ENCODE measurements around the gene CMSS1.

The CMSS1 gene

GRCh38 chr3:99864289-99864688, 46.6 kb downstream of the CMSS1 start:
- 96 to 100% methylated on average over 2 of the region's 2 CpGs for WGBS, 2 experiments (ENCODE audit: insufficient coverage in 2 of 2)
- Histone ChIP-seq H3K4me1 (ENCODE audit: control insufficient read depth, insufficient read depth, low read length, poor library complexity, severe bottlenecking) (peaks cover 14% of the 10 kb centered on the region), H3K9me3 (ENCODE audit: control insufficient read depth, low read length) (no peaks in the 10 kb centered on the region), H3K36me3 (ENCODE audit: control insufficient read depth, insufficient read depth, low read length) (peaks cover 79% of the 10 kb centered on the region), H3K27ac (ENCODE audit: low read depth, low read length, severe bottlenecking) (no peak overlapping the region), H3K4me3 (ENCODE audit: extremely low read depth, insufficient read depth, low read length, poor library complexity, severe bottlenecking) (no peak overlapping the region)

GRCh38 chr3:99865321-99865720, 47.7 kb downstream of the CMSS1 start:
- WGBS, 2 experiments (ENCODE audit: insufficient coverage in 2 of 2), result no CpG with 5 or more reads among the region's 1 CpG
- no peaks in the 10 kb centered on the region for H3K9me3 ChIP-seq (ENCODE audit: control insufficient read depth, low read length)
- peaks cover 22% of the 10 kb centered on the region for H3K4me1 ChIP-seq (ENCODE audit: control insufficient read depth, insufficient read depth, low read length, poor library complexity, severe bottlenecking)
- peaks cover 85% of the 10 kb centered on the region for H3K36me3 ChIP-seq (ENCODE audit: control insufficient read depth, insufficient read depth, low read length)
- no peak overlapping the region for H3K4me3 ChIP-seq (ENCODE audit: extremely low read depth, insufficient read depth, low read length, poor library complexity, severe bottlenecking)
- H3K27ac ChIP-seq (ENCODE audit: low read depth, low read length, severe bottlenecking), result no peak overlapping the region

GRCh38 chr3:99866261-99866761, 48.6 kb downstream of the CMSS1 start:
- Histone ChIP-seq H3K4me3 (ENCODE audit: extremely low read depth, insufficient read depth, low read length, poor library complexity, severe bottlenecking) (no peak overlapping the region), H3K36me3 (ENCODE audit: control insufficient read depth, insufficient read depth, low read length) (peaks cover 88% of the 10 kb centered on the region), H3K4me1 (ENCODE audit: control insufficient read depth, insufficient read depth, low read length, poor library complexity, severe bottlenecking) (peaks cover 29% of the 10 kb centered on the region), H3K9me3 (ENCODE audit: control insufficient read depth, low read length) (no peaks in the 10 kb centered on the region), H3K27ac (ENCODE audit: low read depth, low read length, severe bottlenecking) (no peak overlapping the region)
- WGBS, 2 experiments (ENCODE audit: insufficient coverage in 2 of 2), result 78% methylated on average over 3 of the region's 3 CpGs; no CpG with 5 or more reads in 1 of the 2 experiments

- no peaks in the 10 kb centered on the region for H3K9me3 ChIP-seq (ENCODE audit: control insufficient read depth, low read length)
- H3K36me3 ChIP-seq (ENCODE audit: control insufficient read depth, insufficient read depth, low read length), result peaks cover 84% of the 10 kb centered on the region
- H3K4me1 ChIP-seq (ENCODE audit: control insufficient read depth, insufficient read depth, low read length, poor library complexity, severe bottlenecking), result peaks cover 40% of the 10 kb centered on the region
- H3K4me3 ChIP-seq (ENCODE audit: extremely low read depth, insufficient read depth, low read length, poor library complexity, severe bottlenecking), result no peak overlapping the region
- no peak overlapping the region for H3K27ac ChIP-seq (ENCODE audit: low read depth, low read length, severe bottlenecking)
- 100% methylated on average over 1 of the region's 3 CpGs for WGBS, 2 experiments (ENCODE audit: insufficient coverage in 2 of 2)
Measured at GRCh38 chr3:99867594-99868310, 50.1 kb downstream of the CMSS1 start.

- H3K36me3 ChIP-seq (ENCODE audit: control insufficient read depth, insufficient read depth, low read length), result peaks cover 82% of the 10 kb centered on the region
- no peak overlapping the region for H3K4me3 ChIP-seq (ENCODE audit: extremely low read depth, insufficient read depth, low read length, poor library complexity, severe bottlenecking)
- H3K4me1 ChIP-seq (ENCODE audit: control insufficient read depth, insufficient read depth, low read length, poor library complexity, severe bottlenecking), result peaks cover 45% of the 10 kb centered on the region
- no peaks in the 10 kb centered on the region for H3K9me3 ChIP-seq (ENCODE audit: control insufficient read depth, low read length)
- H3K27ac ChIP-seq (ENCODE audit: low read depth, low read length, severe bottlenecking), result no peak overlapping the region
- WGBS, 2 experiments (ENCODE audit: insufficient coverage in 2 of 2), result 33 to 40% methylated on average over 1 of the region's 1 CpG
Measured at GRCh38 chr3:99868311-99868646, 50.6 kb downstream of the CMSS1 start.

GRCh38 chr3:99869621-99870020, 52.0 kb downstream of the CMSS1 start:
- no CpG with 5 or more reads among the region's 1 CpG for WGBS, 2 experiments (ENCODE audit: insufficient coverage in 2 of 2)
- H3K4me3 ChIP-seq (ENCODE audit: extremely low read depth, insufficient read depth, low read length, poor library complexity, severe bottlenecking), result no peak overlapping the region
- H3K27ac ChIP-seq (ENCODE audit: low read depth, low read length, severe bottlenecking), result no peak overlapping the region
- peaks cover 71% of the 10 kb centered on the region for H3K36me3 ChIP-seq (ENCODE audit: control insufficient read depth, insufficient read depth, low read length)
- H3K9me3 ChIP-seq (ENCODE audit: control insufficient read depth, low read length), result no peaks in the 10 kb centered on the region
- peaks cover 51% of the 10 kb centered on the region for H3K4me1 ChIP-seq (ENCODE audit: control insufficient read depth, insufficient read depth, low read length, poor library complexity, severe bottlenecking)

- Histone ChIP-seq H3K4me3 (ENCODE audit: extremely low read depth, insufficient read depth, low read length, poor library complexity, severe bottlenecking) (no peak overlapping the region), H3K27ac (ENCODE audit: low read depth, low read length, severe bottlenecking) (no peak overlapping the region), H3K36me3 (ENCODE audit: control insufficient read depth, insufficient read depth, low read length) (peaks cover 63% of the 10 kb centered on the region), H3K9me3 (ENCODE audit: control insufficient read depth, low read length) (no peaks in the 10 kb centered on the region), H3K4me1 (ENCODE audit: control insufficient read depth, insufficient read depth, low read length, poor library complexity, severe bottlenecking) (peaks cover 51% of the 10 kb centered on the region)
- 93 to 100% methylated on average over 1 of the region's 2 CpGs for WGBS, 2 experiments (ENCODE audit: insufficient coverage in 2 of 2)
Measured at GRCh38 chr3:99870712-99871111, 53.0 kb downstream of the CMSS1 start.

GRCh38 chr3:99871231-99872045, 53.8 kb downstream of the CMSS1 start:
- Histone ChIP-seq H3K27ac (ENCODE audit: low read depth, low read length, severe bottlenecking) (no peak overlapping the region), H3K9me3 (ENCODE audit: control insufficient read depth, low read length) (no peaks in the 10 kb centered on the region), H3K4me1 (ENCODE audit: control insufficient read depth, insufficient read depth, low read length, poor library complexity, severe bottlenecking) (peaks cover 51% of the 10 kb centered on the region), H3K36me3 (ENCODE audit: control insufficient read depth, insufficient read depth, low read length) (peaks cover 56% of the 10 kb centered on the region), H3K4me3 (ENCODE audit: extremely low read depth, insufficient read depth, low read length, poor library complexity, severe bottlenecking) (no peak overlapping the region)
- 64% methylated on average over 2 of the region's 4 CpGs; no CpG with 5 or more reads in 1 of the 2 experiments for WGBS, 2 experiments (ENCODE audit: insufficient coverage in 2 of 2)

- no peaks in the 10 kb centered on the region for H3K9me3 ChIP-seq (ENCODE audit: control insufficient read depth, low read length)
- peak overlapping the region; percentile 70 for H3K4me3 ChIP-seq (ENCODE audit: extremely low read depth, insufficient read depth, low read length, poor library complexity, severe bottlenecking)
- peaks cover 43% of the 10 kb centered on the region for H3K36me3 ChIP-seq (ENCODE audit: control insufficient read depth, insufficient read depth, low read length)
- H3K4me1 ChIP-seq (ENCODE audit: control insufficient read depth, insufficient read depth, low read length, poor library complexity, severe bottlenecking), result peaks cover 64% of the 10 kb centered on the region
- no peak overlapping the region for H3K27ac ChIP-seq (ENCODE audit: low read depth, low read length, severe bottlenecking)
Measured at GRCh38 chr3:99872923-99873254, 55.2 kb downstream of the CMSS1 start.

GRCh38 chr3:99873269-99874102, 55.8 kb downstream of the CMSS1 start:
- no CpG with 5 or more reads among the region's 2 CpGs for WGBS, 2 experiments (ENCODE audit: insufficient coverage in 2 of 2)
- no peak overlapping the region for H3K27ac ChIP-seq (ENCODE audit: low read depth, low read length, severe bottlenecking)
- H3K9me3 ChIP-seq (ENCODE audit: control insufficient read depth, low read length), result no peaks in the 10 kb centered on the region
- H3K36me3 ChIP-seq (ENCODE audit: control insufficient read depth, insufficient read depth, low read length), result peaks cover 38% of the 10 kb centered on the region
- peak overlapping the region; percentile 70 for H3K4me3 ChIP-seq (ENCODE audit: extremely low read depth, insufficient read depth, low read length, poor library complexity, severe bottlenecking)
- peaks cover 59% of the 10 kb centered on the region for H3K4me1 ChIP-seq (ENCODE audit: control insufficient read depth, insufficient read depth, low read length, poor library complexity, severe bottlenecking)
